HepG2 (cell line): ENCODE results near the gene TACC3. TPM values are rescaled to one million over a fixed set of nuclear protein-coding genes. Genes with fewer than 3 reads are reported as not detected.
A peak's percentile ranks its signal among the peaks of the same experiment; 100 is the strongest.

Experiments
- CHCHD3 ChIP-seq: sonication (generic); formaldehyde crosslinking; IDR thresholded peaks from 2 replicates; pipeline ENCODE4 v1.8.0; 2022; ENCODE audit warnings: mild to moderate bottlenecking, missing genetic modification reagents, moderate library complexity
- DBP ChIP-seq: sonication (generic); formaldehyde crosslinking; IDR thresholded peaks from 2 replicates; pipeline ENCODE4 v1.4.0; 2020; ENCODE audit warnings: missing genetic modification reagents; ENCODE audit errors: not compliant biosample characterization
- HMGA1 ChIP-seq: sonication (generic); formaldehyde crosslinking; conservative IDR thresholded peaks from 2 replicates; pipeline ENCODE4 v1.4.0; 2020; ENCODE audit warnings: missing genetic modification reagents
- HOXD1 ChIP-seq: sonication (generic); formaldehyde crosslinking; IDR thresholded peaks from 2 replicates; pipeline ENCODE4 v1.5.0; 2020; ENCODE audit warnings: missing genetic modification reagents
- KDM4B ChIP-seq: sonication (generic); formaldehyde crosslinking; IDR thresholded peaks from 2 replicates; pipeline ENCODE4 v1.4.0; 2020; ENCODE audit warnings: missing genetic modification reagents
- KDM5B ChIP-seq: sonication (generic); formaldehyde crosslinking; IDR thresholded peaks from 2 replicates; pipeline ENCODE4 v1.4.0; 2020; ENCODE audit warnings: missing genetic modification reagents, mild to moderate bottlenecking, borderline replicate concordance
- MEIS1 ChIP-seq: sonication (generic); formaldehyde crosslinking; IDR thresholded peaks from 2 replicates; pipeline ENCODE4 v1.9.0; 2021; ENCODE audit warnings: mild to moderate bottlenecking, missing genetic modification reagents, moderate library complexity, borderline replicate concordance
- NFYB ChIP-seq: sonication (generic); formaldehyde crosslinking; IDR thresholded peaks from 2 replicates; pipeline ENCODE4 v1.4.0; 2020; ENCODE audit warnings: missing genetic modification reagents
- PLRG1 ChIP-seq: fragments of 450-650 bp; conservative IDR thresholded peaks from 2 replicates; pipeline ENCODE4 v1.6.1; 2016
- SMYD3 ChIP-seq: sonication (generic); formaldehyde crosslinking; IDR thresholded peaks from 2 replicates; pipeline ENCODE4 v1.8.1; 2023; ENCODE audit warnings: mild to moderate bottlenecking, missing genetic modification reagents
- SOX5 ChIP-seq: IDR thresholded peaks from 2 replicates; pipeline ENCODE4 v1.6.1; 2016; ENCODE audit warnings: borderline replicate concordance
- TERF1 ChIP-seq: sonication (generic); formaldehyde crosslinking; IDR thresholded peaks from 2 replicates; pipeline ENCODE4 v1.8.0; 2022; ENCODE audit warnings: mild to moderate bottlenecking, missing genetic modification reagents, moderate library complexity
- THAP11 ChIP-seq: IDR thresholded peaks from 2 replicates; pipeline ENCODE4 v1.6.1; 2016; ENCODE audit warnings: missing biosample characterization, missing genetic modification reagents
- THAP7 ChIP-seq: sonication (generic); formaldehyde crosslinking; IDR thresholded peaks from 2 replicates; pipeline ENCODE4 v1.8.1; 2023; ENCODE audit warnings: mild to moderate bottlenecking, missing genetic modification reagents
- THYN1 ChIP-seq: sonication (generic); formaldehyde crosslinking; IDR thresholded peaks from 2 replicates; pipeline ENCODE4 v1.8.1; 2023; ENCODE audit warnings: low read depth, mild to moderate bottlenecking, moderate library complexity, missing genetic modification reagents, borderline replicate concordance
- ZBTB25 ChIP-seq: IDR thresholded peaks from 2 replicates; pipeline ENCODE4 v1.6.1; 2018; ENCODE audit warnings: missing genetic modification reagents
- ZNF124 ChIP-seq: sonication (generic); formaldehyde crosslinking; IDR thresholded peaks from 2 replicates; pipeline ENCODE4 v1.4.0; 2020; ENCODE audit warnings: missing genetic modification reagents
- ZNF337 ChIP-seq: sonication (generic); formaldehyde crosslinking; IDR thresholded peaks from 2 replicates; pipeline ENCODE4 v1.5.1; 2020; ENCODE audit warnings: missing genetic modification reagents, low read depth, mild to moderate bottlenecking, borderline replicate concordance
- ZNF432 ChIP-seq: sonication (generic); formaldehyde crosslinking; IDR thresholded peaks from 2 replicates; pipeline ENCODE4 v1.5.0; 2020; ENCODE audit warnings: missing genetic modification reagents, mild to moderate bottlenecking, borderline replicate concordance
- ZNF441 ChIP-seq: sonication (generic); formaldehyde crosslinking; IDR thresholded peaks from 2 replicates; pipeline ENCODE4 v1.7.0; 2021; ENCODE audit warnings: missing genetic modification reagents, borderline replicate concordance
- ZNF530 ChIP-seq: sonication (generic); formaldehyde crosslinking; IDR thresholded peaks from 2 replicates; pipeline ENCODE4 v1.5.0; 2020; ENCODE audit warnings: low read depth, mild to moderate bottlenecking, missing genetic modification reagents
- ZNF563 ChIP-seq: sonication (generic); formaldehyde crosslinking; IDR thresholded peaks from 2 replicates; pipeline ENCODE4 v1.8.0; 2022; ENCODE audit warnings: mild to moderate bottlenecking, moderate library complexity, missing genetic modification reagents
- ZNF572 ChIP-seq: sonication (generic); formaldehyde crosslinking; IDR thresholded peaks from 2 replicates; pipeline ENCODE4 v1.5.1; 2020; ENCODE audit warnings: mild to moderate bottlenecking, missing genetic modification reagents
- ZNF724P ChIP-seq: sonication (generic); formaldehyde crosslinking; IDR thresholded peaks from 2 replicates; pipeline ENCODE4 v1.8.0; 2022; ENCODE audit warnings: missing genetic modification reagents, borderline replicate concordance
- ZNF768 ChIP-seq: sonication (generic); formaldehyde crosslinking; IDR thresholded peaks from 2 replicates; pipeline ENCODE4 v1.4.0; 2020; ENCODE audit warnings: missing genetic modification reagents
- ZSCAN29 ChIP-seq: sonication (generic); formaldehyde crosslinking; conservative IDR thresholded peaks from 2 replicates; pipeline ENCODE4 v1.4.0; 2020; ENCODE audit warnings: mild to moderate bottlenecking, missing genetic modification reagents
- polyA plus RNA-seq, 8 experiments: library from polyadenylated mRNA; depleted of rRNA in 3 of 8; stranded (reverse) in 7 of 8; unstranded in 1 of 8; fragments of >200 nt; fragmentation: Illumina TruSeq in 4 of 8; extraction: Trizol in 4 of 8; gene quantifications; 2 replicates each; pipeline versions ENCODE4 v1.2.1 to v1.2.3, GENCODE V29; 2011 to 2016; ENCODE audit warnings: low read depth in 4 of 8, missing spikeins in 1 of 8, mixed read lengths in 1 of 8; ENCODE audit not compliant: insufficient read depth in 1 of 8
- total RNA-seq, 5 experiments: library from RNA; depleted of rRNA; stranded (reverse); fragments of >200 nt; fragmentation: Illumina TruSeq; extraction: Trizol; gene quantifications; 2 replicates each; pipeline ENCODE4 v1.2.3, GENCODE V29; 2016; ENCODE audit warnings: low read depth in 1 of 5

TACC3 gene
- total and polyA plus RNA-seq, 2 of the 13 experiments (the other 11 are each of a cell fraction or from before 2014, with no cell fraction given): 20.3 to 21.2 TPM

GRCh38 chr4:1712216-1713002 lies 8.9 kb upstream of the TACC3 start, which contains the start of gene SLBP (continued):
- TF ChIP-seq ZNF432 (CRISPR knock-in tag): no peak
- peak; percentile 92 for TF ChIP-seq DBP
- TF ChIP-seq KDM5B: peak; percentile 100
- TF ChIP-seq NFYB (CRISPR knock-in tag): peak; percentile 87
- peak; percentile 99; the same call in 1 of the 2 replicates for TF ChIP-seq CHCHD3
- TF ChIP-seq MEIS1 (CRISPR knock-in tag): peak; percentile 85
- no peak for TF ChIP-seq THYN1 (CRISPR knock-in tag)
- TF ChIP-seq THAP11 (CRISPR knock-in tag): peak; percentile 82
- TF ChIP-seq HOXD1 (CRISPR knock-in tag): peak; percentile 96
- TF ChIP-seq SMYD3 (CRISPR knock-in tag): peak; percentile 98
- TF ChIP-seq ZNF768: peak; percentile 73
- TF ChIP-seq ZNF724P (CRISPR knock-in tag): peak; percentile 99
- peak; percentile 54; the same call in 1 of the 2 replicates for TF ChIP-seq KDM4B (CRISPR knock-in tag)
- peak; percentile 62; the same call in 1 of the 2 replicates for TF ChIP-seq ZBTB25 (CRISPR knock-in tag)
- peak; percentile 98 for TF ChIP-seq ZNF563
- no peak for TF ChIP-seq ZNF572 (CRISPR knock-in tag)
- peak; percentile 72; the same call in 1 of the 2 replicates for TF ChIP-seq ZNF441
- no peak for TF ChIP-seq ZSCAN29 (CRISPR knock-in tag)
- peak; percentile 95; the same call in 1 of the 2 replicates for TF ChIP-seq THAP7
- no peak for TF ChIP-seq HMGA1 (CRISPR knock-in tag)
- peak; percentile 71; the same call in 1 of the 2 replicates for TF ChIP-seq SOX5
- 0 out of 2 replicates have a peak, but pooled peaks have one; percentile 38 for TF ChIP-seq TERF1
- TF ChIP-seq ZNF124: peak; percentile 94
- TF ChIP-seq PLRG1: no peak
- peak; percentile 80; the same call in 1 of the 2 replicates for TF ChIP-seq ZNF337 (CRISPR knock-in tag)
- TF ChIP-seq ZNF530: no peak
